Epithelial cell of esophagus (primary cell): ENCODE data around the gene TNK2.

Experiments
- DNase-seq: peaks from one replicate; pipeline ENCODE4 v3.0.0; 2010; ENCODE audit warnings: low read depth
- H3K4me3 ChIP-seq: 2 replicates; pipeline ENCODE4 v1.5.1; 2011; ENCODE audit warnings: mild to moderate bottlenecking, low read length, control low read depth
- CTCF ChIP-seq: IDR thresholded peaks from 2 replicates; pipeline ENCODE4 v1.5.1; 2011; ENCODE audit warnings: low read depth, mild to moderate bottlenecking, low read length, control low read depth, inconsistent platforms; ENCODE audit not compliant: insufficient read depth; ENCODE audit errors: missing control alignments

Gene TNK2

GRCh38 chr3:195881276-195881988 lies 26.9 kb downstream of the TNK2 start:
- no peak for DNase-seq
- no peak overlapping the region for H3K4me3 ChIP-seq
- TF ChIP-seq CTCF: no peak

DNA sequence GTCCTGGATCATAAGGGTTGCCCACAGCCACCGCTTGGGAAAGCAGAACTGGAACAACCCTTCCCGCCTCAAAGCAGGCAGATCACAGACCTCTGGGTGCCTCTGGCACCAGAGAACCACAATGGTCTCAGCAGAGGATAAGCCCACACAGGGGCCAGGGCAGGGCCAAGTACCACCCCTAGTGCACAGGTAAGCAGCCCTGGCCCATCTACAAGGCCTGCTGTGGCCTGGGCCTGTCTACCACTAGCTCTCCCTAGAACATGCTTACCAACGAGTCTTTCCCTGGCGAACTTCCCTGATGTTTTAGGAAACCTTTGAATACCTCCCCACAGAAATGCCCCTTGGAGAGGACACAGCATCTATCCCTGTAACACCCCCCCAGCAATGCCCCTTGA lies 28.3 kb downstream of the TNK2 start:
- DNase-seq: no peak
- H3K4me3 ChIP-seq: no peak overlapping the region
- no peak for TF ChIP-seq CTCF

DNA sequence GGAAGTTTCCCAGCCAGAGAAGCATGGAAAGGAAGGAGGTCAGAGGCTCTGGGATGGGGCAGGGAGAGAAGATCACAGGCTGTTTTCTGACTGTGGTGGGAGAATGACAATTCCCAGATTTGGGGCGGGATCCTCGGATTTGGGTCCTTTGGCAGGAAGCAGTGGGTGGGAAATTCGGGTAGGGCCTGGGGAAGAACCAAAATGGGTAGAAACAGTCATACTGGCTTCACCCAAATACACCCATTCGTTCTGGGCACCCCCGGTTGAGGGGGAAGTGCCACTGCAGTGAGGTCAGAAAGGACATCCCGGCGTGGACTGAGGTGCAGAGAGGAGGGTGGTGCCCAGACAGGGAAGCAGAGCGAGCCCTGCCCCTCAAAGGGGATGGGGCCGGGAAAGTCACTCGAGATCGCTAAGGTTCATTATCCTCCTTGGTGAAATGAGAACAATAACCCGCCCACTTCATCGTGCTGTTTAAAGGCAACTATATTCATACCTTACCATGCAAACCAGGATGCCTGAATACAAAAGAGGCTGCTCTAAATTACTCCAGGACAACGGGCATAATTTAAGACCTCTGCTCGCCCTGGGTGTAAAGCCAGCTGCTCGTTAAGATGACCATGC lies 28.8 kb downstream of the TNK2 start:
- TF ChIP-seq CTCF: no peak
- H3K4me3 ChIP-seq: no peak overlapping the region
- DNase-seq: no peak

GRCh38 chr3:195878424-195879274 lies 29.7 kb downstream of the TNK2 start:
- TF ChIP-seq CTCF: no peak
- no peak overlapping the region for H3K4me3 ChIP-seq
- DNase-seq: no peak

DNA sequence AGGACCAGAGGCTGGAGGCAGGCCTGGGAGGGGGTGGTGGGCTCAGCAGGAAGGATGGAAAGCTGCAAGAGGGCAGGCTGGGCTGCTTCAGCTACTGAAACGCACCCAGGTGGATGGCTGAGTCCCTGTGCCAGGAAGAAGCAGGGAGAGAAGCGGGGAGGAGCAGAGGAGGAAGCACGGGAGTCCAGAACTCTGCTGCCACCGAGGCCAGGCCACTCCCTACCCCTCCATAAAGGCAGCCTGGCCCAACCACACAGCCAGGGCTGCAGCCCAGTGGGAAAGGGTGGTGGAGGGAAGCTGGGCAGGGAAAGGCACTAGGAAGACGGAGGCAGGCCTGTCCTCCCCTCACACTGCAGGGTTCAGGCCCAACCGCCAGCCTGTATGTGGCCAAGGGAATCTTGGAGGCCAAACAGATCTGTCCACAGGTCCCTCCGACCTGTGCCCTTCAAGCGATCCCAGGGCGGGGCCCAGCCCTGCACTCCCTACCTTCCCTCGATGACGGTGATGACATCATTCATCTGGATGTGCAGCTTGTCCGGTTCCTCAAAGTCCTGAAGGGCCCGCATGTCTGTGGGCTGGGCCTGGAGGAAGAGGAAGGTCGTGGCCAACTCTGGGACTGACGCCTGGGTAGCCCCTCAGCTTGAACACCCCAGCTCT lies 30.5 kb downstream of the TNK2 start:
- no peak for TF ChIP-seq CTCF
- no peak for DNase-seq
- H3K4me3 ChIP-seq: no peak overlapping the region

- H3K4me3 ChIP-seq: no peak overlapping the region
- TF ChIP-seq CTCF: no peak
- DNase-seq: peak; percentile 32
Measured at GRCh38 chr3:195877136-195877715, 31.1 kb downstream of the TNK2 start.
